NCI-H2081 (cell line): ENCODE measurements around the gene ZNRF3.
"Not testable (repeated sequence)": the region's sequence is repeated elsewhere in the genome, so short reads cannot be mapped to it uniquely, and the experiment has no call there.

Source experiments
- DNase-seq, 2 experiments: peaks; one replicate each; lab custom pipeline; 2025; lab: John Stamatoyannopoulos, UW

Gene ZNRF3

GRCh38 chr22:28882878-28883656 lies at the start of gene ZNRF3:
Gene ZNRF3, plus strand, starts transcription at chr22:28883572. Its CDS starts 195 bp downstream, at chr22:28883767.
- peak; percentile 68 to 80 for DNase-seq

DNA sequence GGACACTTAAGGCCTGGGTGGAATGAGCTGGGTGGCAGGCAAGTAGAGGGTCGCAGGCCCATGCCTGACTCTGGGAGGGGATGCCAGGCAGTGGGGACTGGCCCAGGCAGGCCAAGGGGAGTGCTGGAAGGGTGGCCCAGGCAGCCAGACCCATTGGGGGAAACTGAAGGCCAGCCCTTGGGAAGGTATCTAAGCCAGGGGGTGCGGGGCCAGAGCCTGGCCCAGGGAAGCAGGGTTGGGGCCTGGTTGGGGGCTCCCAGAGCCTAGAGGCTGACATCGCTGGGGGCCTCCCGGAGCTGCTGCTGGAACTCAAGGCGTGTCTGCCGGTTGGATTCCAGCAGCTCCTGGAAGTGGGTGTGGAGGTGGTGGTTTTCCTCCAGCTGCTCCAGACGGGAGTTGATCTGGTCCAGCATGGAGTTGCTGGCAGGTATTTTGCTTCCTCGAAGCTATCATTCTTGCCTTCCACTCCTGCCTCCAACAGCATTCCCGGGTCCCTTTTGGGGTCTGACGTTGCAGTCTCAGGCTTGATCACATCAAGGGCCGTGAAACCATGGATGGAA lies 47.7 kb upstream of the ZNRF3 start:
- no peak for DNase-seq

- no peak for DNase-seq
Observed at GRCh38 chr22:28837640-28838039, 45.7 kb upstream of the ZNRF3 start.

GRCh38 chr22:28838971-28839370 lies 44.4 kb upstream of the ZNRF3 start:
- no peak for DNase-seq

DNA sequence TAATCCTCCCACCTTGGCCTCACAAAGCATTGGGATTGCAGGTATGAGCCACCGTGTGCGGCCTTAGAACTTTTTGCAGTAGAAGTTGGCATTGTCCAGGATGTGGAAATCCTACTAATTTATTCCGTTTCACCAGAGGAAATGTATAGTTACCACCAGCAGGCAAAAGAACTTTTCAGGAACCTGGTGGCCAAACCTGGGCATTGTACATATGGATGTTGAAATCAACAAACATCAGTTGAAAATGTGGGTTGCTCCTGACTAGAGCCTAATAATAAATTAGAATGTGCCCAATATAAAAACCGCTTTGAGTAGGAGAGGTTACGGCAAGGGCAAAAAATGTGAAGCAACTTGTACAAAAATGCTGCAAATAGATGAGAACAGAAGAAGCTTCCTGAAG lies 42.3 kb upstream of the ZNRF3 start:
- no peak for DNase-seq

DNA sequence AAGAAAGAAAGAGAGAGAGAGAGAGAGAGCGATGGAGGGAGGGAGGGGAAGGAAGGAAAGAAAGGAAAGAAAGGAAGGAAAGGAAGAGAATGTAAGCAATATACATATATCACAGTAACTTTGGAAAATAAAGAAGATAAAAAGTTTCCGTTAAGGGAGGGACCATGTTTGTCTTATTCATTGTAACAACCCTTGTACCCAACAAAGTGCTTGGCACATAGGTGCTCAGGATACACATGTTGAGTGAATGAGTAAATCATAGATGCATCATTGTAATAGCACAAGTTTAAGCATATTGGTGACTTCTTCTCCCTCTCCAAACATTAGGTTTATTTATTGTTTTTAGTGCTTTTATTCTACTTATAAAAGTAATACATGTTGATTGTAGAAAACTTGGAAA lies 39.7 kb upstream of the ZNRF3 start:
- no peak for DNase-seq

GRCh38 chr22:28844277-28844676 lies 39.1 kb upstream of the ZNRF3 start:
- DNase-seq: not testable (repeated sequence)

DNA sequence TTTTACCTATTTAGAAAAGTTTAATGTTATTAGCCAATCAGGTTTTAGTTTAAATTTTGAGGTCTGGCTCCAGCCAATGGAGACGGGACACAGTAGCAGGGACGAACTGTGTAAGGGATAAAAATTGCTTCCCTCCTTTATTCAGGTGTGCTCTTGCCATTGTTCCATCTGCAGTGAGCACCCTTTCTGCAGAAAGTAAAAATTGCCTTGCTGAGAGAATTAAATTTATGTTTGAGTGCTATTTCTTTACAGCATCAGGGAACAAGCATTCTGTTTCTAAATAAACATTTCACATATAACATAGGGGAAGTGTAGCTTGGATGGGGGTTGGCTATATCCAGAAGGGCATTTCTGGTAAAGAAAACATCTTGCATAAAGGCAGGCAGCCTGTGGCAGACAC lies 36.4 kb upstream of the ZNRF3 start:
- DNase-seq: no peak

DNA sequence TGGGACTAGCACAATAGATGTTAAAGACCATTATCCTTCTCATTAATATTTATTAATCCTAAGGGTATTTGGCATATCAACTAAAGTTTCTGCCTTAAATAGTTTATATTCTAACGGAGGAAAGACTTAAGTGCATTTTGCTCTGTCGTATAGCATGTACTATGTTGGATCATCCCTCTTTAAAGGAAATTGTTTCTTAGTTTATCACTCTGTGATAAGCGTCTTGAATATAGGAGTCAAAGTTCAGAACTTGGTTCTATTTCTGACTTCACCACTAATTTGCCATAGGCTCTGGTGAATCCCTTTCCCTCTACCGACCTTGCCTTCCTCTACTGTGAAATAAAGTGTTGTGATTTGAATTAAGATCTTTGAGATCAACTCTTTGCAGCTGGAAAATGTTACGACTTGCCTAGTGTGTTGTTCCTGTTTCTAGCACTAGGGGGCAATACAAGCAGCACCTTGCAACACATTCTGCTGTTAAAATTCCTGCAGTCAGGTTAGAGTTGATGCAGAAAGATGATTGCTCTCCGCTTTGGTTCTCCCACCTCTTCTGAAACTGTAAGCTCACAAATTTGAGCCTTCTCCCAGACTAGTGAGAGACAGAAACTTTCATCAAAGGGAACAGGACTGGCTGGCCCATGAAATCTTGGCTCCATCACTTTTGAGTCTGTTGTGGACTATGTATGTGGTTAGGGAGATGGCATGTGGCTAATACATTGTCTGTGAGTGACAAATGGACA lies 27.8 kb upstream of the ZNRF3 start:
- peak; percentile 24 to 37 for DNase-seq

DNA sequence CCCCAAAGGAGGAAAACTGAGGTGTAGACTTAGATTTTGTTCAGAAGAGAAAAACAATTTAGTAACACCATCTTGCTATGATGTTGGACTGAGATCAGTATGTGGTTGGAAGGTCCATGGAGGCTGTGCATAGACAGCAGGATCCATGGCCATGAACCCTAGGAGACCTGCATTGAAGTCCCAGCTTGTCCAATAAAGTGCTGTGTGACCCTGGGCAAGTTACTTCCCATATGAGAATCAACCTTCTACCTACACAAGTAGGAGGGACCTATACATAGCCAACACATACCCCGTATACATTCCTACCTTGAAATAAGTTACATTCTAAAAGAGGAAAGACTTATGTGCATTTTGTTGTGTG lies 27.3 kb upstream of the ZNRF3 start:
- DNase-seq: no peak

- DNase-seq: no peak
Observed at GRCh38 chr22:28857288-28857687, 26.1 kb upstream of the ZNRF3 start.

GRCh38 chr22:28864878-28865596 lies 18.3 kb upstream of the ZNRF3 start:
- DNase-seq: no peak

GRCh38 chr22:28867191-28867590 lies 16.2 kb upstream of the ZNRF3 start:
- DNase-seq: no peak

DNA sequence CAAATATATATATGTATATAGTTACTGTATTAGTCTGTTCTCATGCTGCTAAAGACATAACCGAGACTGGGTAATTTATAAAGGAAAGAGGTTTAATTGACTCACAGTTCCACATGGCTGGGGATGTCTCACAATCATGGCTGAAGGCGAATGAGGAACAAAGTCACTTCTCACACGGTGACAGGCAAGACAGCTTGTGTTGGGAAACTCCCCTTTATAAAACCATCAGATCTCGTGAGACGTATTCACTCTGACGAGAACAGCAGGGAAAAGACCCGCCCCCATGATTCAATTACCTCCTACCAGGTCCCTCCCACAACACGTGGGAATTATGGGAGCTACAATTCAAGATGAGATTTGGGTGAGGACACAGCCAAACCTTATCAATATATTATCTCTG lies 15.0 kb upstream of the ZNRF3 start:
- DNase-seq: not testable (repeated sequence)

DNA sequence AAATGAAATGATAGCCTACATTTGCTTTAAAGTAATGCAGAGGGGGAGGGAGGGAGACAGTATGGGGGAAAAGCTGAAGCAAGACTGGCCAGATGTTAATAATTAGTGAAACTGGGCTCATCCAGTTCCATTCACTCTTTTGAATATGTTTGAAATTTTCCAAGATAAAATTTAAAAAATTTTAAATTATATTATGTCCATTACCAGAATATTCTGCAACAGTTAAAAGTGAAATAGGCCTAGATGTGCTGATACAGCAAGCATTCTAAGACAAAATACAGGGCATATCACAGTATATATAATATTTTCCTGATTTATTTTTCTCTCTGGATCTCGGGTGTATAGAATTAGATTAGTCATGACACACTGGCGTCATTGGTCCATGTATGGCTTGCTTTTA lies 13.6 kb upstream of the ZNRF3 start:
- no peak for DNase-seq

DNA sequence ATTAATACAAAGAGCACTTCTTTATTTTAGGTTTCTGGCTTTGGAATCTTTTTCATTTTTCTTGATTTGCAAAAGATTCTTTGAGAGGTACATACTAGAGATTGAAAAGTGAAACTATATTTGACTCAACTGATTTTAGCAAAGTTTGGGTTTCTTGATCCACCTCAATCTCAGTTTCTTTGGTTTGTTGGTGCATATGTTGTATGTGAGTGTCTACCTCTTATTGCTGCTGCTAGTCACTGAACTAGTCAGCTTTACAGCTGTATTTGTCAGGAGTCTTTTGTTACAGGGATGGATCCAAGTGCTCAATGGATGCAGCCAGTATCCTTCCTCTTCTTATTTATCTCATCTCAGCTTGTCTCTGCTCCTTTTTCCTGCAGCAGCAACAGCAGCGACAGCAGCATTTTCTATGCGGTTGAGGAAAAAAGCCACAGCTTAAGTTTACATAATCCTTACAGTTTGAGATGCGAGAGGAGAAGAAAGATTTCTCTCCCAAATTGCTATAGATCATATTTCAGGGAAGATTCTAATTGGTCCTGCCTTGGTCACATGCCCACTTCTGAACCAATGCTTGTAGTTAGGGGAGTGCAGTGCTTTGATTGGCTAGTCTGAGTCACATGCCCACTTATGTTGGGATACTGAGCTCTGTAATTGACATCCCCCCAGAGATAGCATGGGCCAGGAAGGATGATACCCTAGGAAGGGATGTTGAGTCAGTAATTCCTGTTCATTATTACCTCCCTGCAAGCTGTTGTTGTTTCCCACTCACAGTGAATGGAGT lies 10.0 kb upstream of the ZNRF3 start:
- DNase-seq: no peak

DNA sequence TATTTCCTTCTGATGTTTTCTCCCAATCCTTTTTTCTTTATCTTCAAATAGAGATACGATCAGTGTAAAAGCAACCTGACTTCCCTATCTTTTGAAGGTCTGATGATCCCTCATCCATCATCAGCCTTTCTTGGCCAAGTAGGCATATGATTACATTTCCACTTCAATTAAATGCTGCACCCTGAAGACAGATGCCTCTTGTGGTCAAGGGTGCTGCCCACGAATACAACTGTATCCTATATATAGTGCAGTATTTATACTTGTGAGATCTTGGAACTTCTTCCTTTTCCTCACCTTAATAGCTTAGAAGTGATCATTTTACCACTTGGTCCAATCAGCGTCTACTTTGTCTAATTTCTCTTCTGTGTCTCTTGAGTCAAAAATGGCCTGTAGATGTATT lies 9.3 kb upstream of the ZNRF3 start:
- no peak for DNase-seq

GRCh38 chr22:28874811-28875320 lies 8.5 kb upstream of the ZNRF3 start:
- no peak for DNase-seq

- no peak for DNase-seq
Observed at GRCh38 chr22:28882545-28882877, 861 bp upstream of the ZNRF3 start.

GRCh38 chr22:28883657-28883916 lies 215 bp downstream of the ZNRF3 start:
- no peak for DNase-seq

DNA sequence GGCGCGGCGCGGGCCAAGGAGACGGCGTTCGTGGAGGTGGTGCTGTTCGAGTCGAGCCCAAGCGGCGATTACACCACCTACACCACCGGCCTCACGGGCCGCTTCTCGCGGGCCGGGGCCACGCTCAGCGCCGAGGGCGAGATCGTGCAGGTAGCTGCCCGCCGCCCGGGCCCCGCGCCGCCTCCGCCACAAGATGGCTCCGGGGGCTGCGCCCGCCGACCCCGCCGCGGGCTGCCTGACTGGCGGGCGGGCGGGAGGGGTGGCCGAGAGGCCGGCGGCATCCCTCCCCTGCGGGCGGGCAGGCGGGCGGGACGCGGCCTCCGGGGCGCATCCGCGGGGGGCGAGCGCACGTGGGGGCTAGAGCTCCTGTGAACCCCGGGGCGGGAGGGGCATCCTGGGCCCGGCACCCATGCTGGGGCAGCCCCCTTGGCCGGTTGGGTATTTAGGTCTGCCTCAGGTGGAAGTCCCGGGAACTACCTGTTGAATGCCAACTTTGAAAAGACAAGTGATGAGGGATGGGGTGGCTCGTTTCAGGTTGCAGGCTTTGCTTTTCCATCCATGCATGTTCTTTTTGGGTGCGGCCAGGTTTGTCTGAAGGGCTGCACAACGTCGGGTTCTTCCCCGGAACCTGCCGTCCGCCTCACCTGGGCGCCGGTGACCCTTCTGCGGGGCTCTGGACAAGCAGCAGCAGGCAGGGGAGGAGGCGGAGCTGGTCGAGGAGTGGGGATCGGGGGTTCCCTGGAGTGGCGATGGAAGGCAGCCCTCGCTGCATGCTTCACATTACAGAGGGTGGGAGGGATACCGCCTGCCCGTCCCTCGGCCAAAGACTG lies 760 bp downstream of the ZNRF3 start:
- DNase-seq: peak in 1 of 2 experiments; percentile 11
